ENCODE data around the gene PRKAA1. TPM values are rescaled to one million over a fixed set of nuclear protein-coding genes. Genes with fewer than 3 reads are reported as not detected.

The PRKAA1 gene
- total and polyA plus RNA-seq, 2 of the 13 experiments (the other 11 are each of a cell fraction or from before 2014, with no cell fraction given): 36.6 to 58.0 TPM

- TF ChIP-seq GMEB1 (CRISPR knock-in tag; IDR thresholded peaks at IDR 0.05; ENCODE audit: borderline replicate concordance) (peak; percentile 96), ETV5 (CRISPR knock-in tag; IDR thresholded peaks at IDR 0.05; ENCODE audit: borderline replicate concordance) (peak; percentile 96), ZFAT (CRISPR knock-in tag; conservative IDR thresholded peaks at IDR 0.05) (no peak), ZNF407 (CRISPR knock-in tag; IDR thresholded peaks at IDR 0.05; ENCODE audit: not compliant biosample characterization) (peak; percentile 79), POLR2G (IDR thresholded peaks at IDR 0.05; ENCODE audit: low read depth, low read length) (peak; percentile 99), RARG (CRISPR knock-in tag; IDR thresholded peaks at IDR 0.05; ENCODE audit: low read depth) (no peak; the same call in 1 of the 2 replicates), JUNB (CRISPR knock-in tag; IDR thresholded peaks at IDR 0.05; ENCODE audit: borderline replicate concordance) (peak; percentile 88)
- TF ChIP-seq, protein P1, sequence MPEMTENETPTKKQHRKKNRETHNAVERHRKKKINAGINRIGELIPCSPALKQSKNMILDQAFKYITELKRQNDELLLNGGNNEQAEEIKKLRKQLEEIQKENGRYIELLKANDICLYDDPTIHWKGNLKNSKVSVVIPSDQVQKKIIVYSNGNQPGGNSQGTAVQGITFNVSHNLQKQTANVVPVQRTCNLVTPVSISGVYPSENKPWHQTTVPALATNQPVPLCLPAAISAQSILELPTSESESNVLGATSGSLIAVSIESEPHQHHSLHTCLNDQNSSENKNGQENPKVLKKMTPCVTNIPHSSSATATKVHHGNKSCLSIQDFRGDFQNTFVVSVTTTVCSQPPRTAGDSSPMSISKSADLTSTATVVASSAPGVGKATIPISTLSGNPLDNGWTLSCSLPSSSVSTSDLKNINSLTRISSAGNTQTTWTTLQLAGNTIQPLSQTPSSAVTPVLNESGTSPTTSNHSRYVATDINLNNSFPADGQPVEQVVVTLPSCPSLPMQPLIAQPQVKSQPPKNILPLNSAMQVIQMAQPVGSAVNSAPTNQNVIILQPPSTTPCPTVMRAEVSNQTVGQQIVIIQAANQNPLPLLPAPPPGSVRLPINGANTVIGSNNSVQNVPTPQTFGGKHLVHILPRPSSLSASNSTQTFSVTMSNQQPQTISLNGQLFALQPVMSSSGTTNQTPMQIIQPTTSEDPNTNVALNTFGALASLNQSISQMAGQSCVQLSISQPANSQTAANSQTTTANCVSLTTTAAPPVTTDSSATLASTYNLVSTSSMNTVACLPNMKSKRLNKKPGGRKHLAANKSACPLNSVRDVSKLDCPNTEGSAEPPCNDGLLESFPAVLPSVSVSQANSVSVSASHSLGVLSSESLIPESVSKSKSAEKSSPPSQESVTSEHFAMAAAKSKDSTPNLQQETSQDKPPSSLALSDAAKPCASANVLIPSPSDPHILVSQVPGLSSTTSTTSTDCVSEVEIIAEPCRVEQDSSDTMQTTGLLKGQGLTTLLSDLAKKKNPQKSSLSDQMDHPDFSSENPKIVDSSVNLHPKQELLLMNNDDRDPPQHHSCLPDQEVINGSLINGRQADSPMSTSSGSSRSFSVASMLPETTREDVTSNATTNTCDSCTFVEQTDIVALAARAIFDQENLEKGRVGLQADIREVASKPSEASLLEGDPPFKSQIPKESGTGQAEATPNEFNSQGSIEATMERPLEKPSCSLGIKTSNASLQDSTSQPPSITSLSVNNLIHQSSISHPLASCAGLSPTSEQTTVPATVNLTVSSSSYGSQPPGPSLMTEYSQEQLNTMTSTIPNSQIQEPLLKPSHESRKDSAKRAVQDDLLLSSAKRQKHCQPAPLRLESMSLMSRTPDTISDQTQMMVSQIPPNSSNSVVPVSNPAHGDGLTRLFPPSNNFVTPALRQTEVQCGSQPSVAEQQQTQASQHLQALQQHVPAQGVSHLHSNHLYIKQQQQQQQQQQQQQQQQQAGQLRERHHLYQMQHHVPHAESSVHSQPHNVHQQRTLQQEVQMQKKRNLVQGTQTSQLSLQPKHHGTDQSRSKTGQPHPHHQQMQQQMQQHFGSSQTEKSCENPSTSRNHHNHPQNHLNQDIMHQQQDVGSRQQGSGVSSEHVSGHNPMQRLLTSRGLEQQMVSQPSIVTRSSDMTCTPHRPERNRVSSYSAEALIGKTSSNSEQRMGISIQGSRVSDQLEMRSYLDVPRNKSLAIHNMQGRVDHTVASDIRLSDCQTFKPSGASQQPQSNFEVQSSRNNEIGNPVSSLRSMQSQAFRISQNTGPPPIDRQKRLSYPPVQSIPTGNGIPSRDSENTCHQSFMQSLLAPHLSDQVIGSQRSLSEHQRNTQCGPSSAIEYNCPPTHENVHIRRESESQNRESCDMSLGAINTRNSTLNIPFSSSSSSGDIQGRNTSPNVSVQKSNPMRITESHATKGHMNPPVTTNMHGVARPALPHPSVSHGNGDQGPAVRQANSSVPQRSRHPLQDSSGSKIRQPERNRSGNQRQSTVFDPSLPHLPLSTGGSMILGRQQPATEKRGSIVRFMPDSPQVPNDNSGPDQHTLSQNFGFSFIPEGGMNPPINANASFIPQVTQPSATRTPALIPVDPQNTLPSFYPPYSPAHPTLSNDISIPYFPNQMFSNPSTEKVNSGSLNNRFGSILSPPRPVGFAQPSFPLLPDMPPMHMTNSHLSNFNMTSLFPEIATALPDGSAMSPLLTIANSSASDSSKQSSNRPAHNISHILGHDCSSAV (CRISPR knock-in tag; IDR thresholded peaks at IDR 0.05; ENCODE audit: borderline replicate concordance): no peak
These were observed 36.9 kb upstream of the PRKAA1 start, which contains the start of gene RPL37 (continued) for GRCh38 chr5:40834849-40835787.

All from HepG2 (cell line).